ENCODE results near the gene FSTL5. TPM values are rescaled to one million over a fixed set of nuclear protein-coding genes. Genes with fewer than 3 reads are reported as not detected.

FSTL5 gene
- total and polyA plus RNA-seq, 2 of the 8 experiments (the other 6 are each of a cell fraction or from before 2014, with no cell fraction given): 0.09 to 0.32 TPM

DNA sequence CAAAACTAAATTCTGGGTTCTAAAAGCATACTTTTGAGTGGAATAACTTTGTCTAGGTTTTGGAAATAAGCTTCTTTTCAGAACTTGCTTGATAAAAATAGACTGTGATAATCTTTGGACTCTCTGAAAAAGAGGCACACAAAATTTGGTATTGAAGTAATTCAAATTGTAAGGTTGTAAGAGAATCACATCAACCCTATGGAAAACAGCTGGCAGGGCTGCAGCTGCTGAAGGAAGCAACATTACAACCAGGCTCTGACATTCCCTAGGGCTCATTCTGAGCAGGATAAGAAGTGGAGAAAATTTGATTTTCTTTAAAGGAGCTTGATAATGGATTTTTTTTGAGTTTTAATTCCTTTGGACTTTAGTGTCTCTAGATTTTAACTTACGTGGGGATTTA lies 147.6 kb downstream of the FSTL5 start:
- Histone ChIP-seq H3K23me2 (ENCODE audit: low read depth, low read length) (no peaks in the 10 kb centered on the region), H3K23ac (ENCODE audit: insufficient read length) (no peak overlapping the region), H3K79me1 (ENCODE audit: low read depth, low read length) (no peaks in the 10 kb centered on the region), H3K4me2 (ENCODE audit: insufficient read depth in 1 of 2, low read depth in 2 of 2, low read length in 2 of 2) (no peak overlapping the region), H3K9me3 (ENCODE audit: insufficient read depth in 2 of 2, low read depth in 1 of 2, low read length in 1 of 2) (no peaks in the 10 kb centered on the region), H3K36me3 (ENCODE audit: control insufficient read depth in 2 of 4, insufficient read depth in 4 of 4, low read length in 3 of 4) (no peaks in the 10 kb centered on the region), H3K27me3 (replicated peaks in 1 of 4; ENCODE audit: control insufficient read depth in 3 of 4, extremely low read depth in 1 of 4, insufficient read depth in 3 of 4, low read length in 3 of 4) (no peaks in the 10 kb centered on the region), H3K56ac (replicated peaks; ENCODE audit: insufficient read length, low read depth, low read length) (no peak overlapping the region), H2AK5ac (ENCODE audit: low read depth, low read length) (no peak overlapping the region), H4K5ac (ENCODE audit: insufficient read length, low read depth, low read length) (no peak overlapping the region), H3K4me1 (replicated peaks in 1 of 4; ENCODE audit: control insufficient read depth in 3 of 4, insufficient read depth in 4 of 4, low read length in 3 of 4) (no peaks in the 10 kb centered on the region; a peak in 1 of 7 replicates), H4K20me1 (replicated peaks in 1 of 2; ENCODE audit: control insufficient read depth in 1 of 2, insufficient read depth in 2 of 2, low read length in 2 of 2) (no peaks in the 10 kb centered on the region), H3K18ac (ENCODE audit: extremely low read depth, low read length) (no peak overlapping the region), H3K9ac (replicated peaks in 1 of 4; ENCODE audit: extremely low read depth in 1 of 4, low read depth in 3 of 4, low read length in 3 of 4) (no peak overlapping the region), H3K79me2 (ENCODE audit: control insufficient read depth in 1 of 2, insufficient read depth in 2 of 2, low read length in 2 of 2) (no peaks in the 10 kb centered on the region), H4K8ac (ENCODE audit: extremely low read depth, insufficient read depth, low read length) (no peak overlapping the region), H2BK5ac (ENCODE audit: low read depth, low read length) (no peak overlapping the region), H2BK20ac (ENCODE audit: low read length) (no peak overlapping the region), H3K27ac (ENCODE audit: low read depth, low read length) (no peak overlapping the region), H2BK15ac (ENCODE audit: low read length) (no peak overlapping the region), H3K14ac (ENCODE audit: insufficient read length) (no peak overlapping the region), H3K4me3 (ENCODE audit: extremely low read depth in 1 of 4, insufficient read depth in 2 of 4, low read depth in 3 of 4, low read length in 4 of 4) (no peak overlapping the region), H2AFZ (ENCODE audit: low read length) (no peak overlapping the region), H4K91ac (replicated peaks; ENCODE audit: insufficient read length, low read length) (no peak overlapping the region), H2BK12ac (ENCODE audit: low read depth, low read length) (no peak overlapping the region), H2BK120ac (replicated peaks; ENCODE audit: low read depth, low read length) (no peak overlapping the region), H3K4ac (replicated peaks; ENCODE audit: insufficient read length, low read depth, low read length) (no peak overlapping the region)
- 0% methylated on average over 1 of the region's 1 CpG; no CpG with 5 or more reads in 1 of the 2 experiments for WGBS, 2 experiments (ENCODE audit: extremely low coverage in 1 of 2, insufficient coverage in 1 of 2, insufficient read length in 1 of 2, insufficient replicate concordance in 2 of 2, low coverage in 1 of 2, low lambda C conversion rate in 2 of 2, missing lambda C conversion rate in 1 of 2)
- FAIRE-seq: no peak
- ChIA-PET POLR2A (ENCODE audit: partially characterized antibody) (no interaction called here), CTCF (ENCODE audit: partially characterized antibody) (interaction anchor here (1.0 kb wide), 1 partner anchor 16 kb away, joined by 3 read pairs; no protein-coding TSS in a partner anchor)
- DNase-seq (ENCODE audit: low read depth in 1 of 2, low spot score in 2 of 2): no peak
- TF ChIP-seq TBP (IDR thresholded peaks at IDR 0.05; ENCODE audit: low read depth, low read length): no peak
- no peak for TF ChIP-seq HDAC6 (IDR thresholded peaks at IDR 0.05; ENCODE audit: low read depth, low read length)
- no peak for TF ChIP-seq E2F6 (IDR thresholded peaks at IDR 0.05)
- TF ChIP-seq RFX5 (IDR thresholded peaks at IDR 0.05; ENCODE audit: borderline replicate concordance, low read depth, low read length): no peak
- TF ChIP-seq NRF1 (IDR thresholded peaks at IDR 0.05; ENCODE audit: low read depth, low read length): no peak
- TF ChIP-seq SIN3A (conservative IDR thresholded peaks at IDR 0.05 in 1 of 2, IDR thresholded peaks at IDR 0.05 in 1 of 2; ENCODE audit: low read depth in 1 of 2, low read length in 2 of 2): no peak
- TF ChIP-seq, protein P1, sequence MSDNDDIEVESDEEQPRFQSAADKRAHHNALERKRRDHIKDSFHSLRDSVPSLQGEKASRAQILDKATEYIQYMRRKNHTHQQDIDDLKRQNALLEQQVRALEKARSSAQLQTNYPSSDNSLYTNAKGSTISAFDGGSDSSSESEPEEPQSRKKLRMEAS (IDR thresholded peaks at IDR 0.05): no peak
- no peak for TF ChIP-seq SP2 (IDR thresholded peaks at IDR 0.05; ENCODE audit: low read length)
- TF ChIP-seq CEBPB (IDR thresholded peaks at IDR 0.05; ENCODE audit: low read depth, low read length): no peak
- no peak for TF ChIP-seq MAFK (IDR thresholded peaks at IDR 0.05; ENCODE audit: low read depth, low read length)
- TF ChIP-seq ASH2L (IDR thresholded peaks at IDR 0.05; ENCODE audit: low read length): no peak
- TF ChIP-seq CHD2 (IDR thresholded peaks at IDR 0.05; ENCODE audit: low read length): no peak
- no peak for TF ChIP-seq POLR2A (IDR thresholded peaks at IDR 0.05; ENCODE audit: control extremely low read depth in 1 of 2, low read depth in 2 of 2, low read length in 2 of 2)
- TF ChIP-seq RNF2 (IDR thresholded peaks at IDR 0.05; ENCODE audit: borderline replicate concordance, low read depth, low read length, missing control alignments, poor library complexity, severe bottlenecking): no peak

Data from H1 (cell line).